ENCODE measurements around the gene TMEM203. TPM values are rescaled to one million over a fixed set of nuclear protein-coding genes. Genes with fewer than 3 reads are reported as not detected.

TMEM203 gene
- total and polyA plus RNA-seq, 2 experiments from 2014 or later: 32.7 to 53.4 TPM

GRCh38 chr9:137251490-137252268, 46.2 kb upstream of the TMEM203 start:
- Histone ChIP-seq H3K4me3 (no peak overlapping the region), H4K20me1 (replicated peaks; ENCODE audit: insufficient read depth) (no peaks in the 10 kb centered on the region; the same call in 1 of the 2 replicates), H3K36me3 (ENCODE audit: insufficient read depth) (no peaks in the 10 kb centered on the region; the same call in 1 of the 2 replicates), H3K9me2 (ENCODE audit: insufficient read depth) (no peaks in the 10 kb centered on the region), H2AFZ (no peak overlapping the region), H3F3A (replicated peaks; ENCODE audit: low read depth) (peaks cover 5% of the 10 kb centered on the region), H3K4me1 (ENCODE audit: insufficient read depth) (peaks cover 13% of the 10 kb centered on the region; the same call in 1 of the 2 replicates), H3K27ac (ENCODE audit: low read depth) (no peak overlapping the region), H3K27me3 (ENCODE audit: insufficient read depth) (peaks cover 4% of the 10 kb centered on the region; the same call in 1 of the 2 replicates), H3K4me2 (no peak overlapping the region), H3K79me2 (replicated peaks; ENCODE audit: insufficient read depth) (peaks cover 12% of the 10 kb centered on the region)
- no peak for ATAC-seq
- no peak for DNase-seq (ENCODE audit: low spot score)
- peaks cover 4% of the 10 kb centered on the region; the same call in 2 of the 3 replicates for H3K36me3 Mint-ChIP-seq (ENCODE audit: low read depth)
- peaks cover 11% of the 10 kb centered on the region for H3K4me1 Mint-ChIP-seq
- H3K27ac Mint-ChIP-seq: no peak overlapping the region
- TF ChIP-seq JUNB (IDR thresholded peaks at IDR 0.05; ENCODE audit: unreplicated experiment) (no peak), EZH2 (IDR thresholded peaks at IDR 0.05; ENCODE audit: low read depth, unreplicated experiment) (no peak), CTCF (conservative IDR thresholded peaks at IDR 0.05; ENCODE audit: low read depth in 2 of 2) (no peak), STAT1 (IDR thresholded peaks at IDR 0.05; ENCODE audit: unreplicated experiment) (no peak), NANOG (IDR thresholded peaks at IDR 0.05; ENCODE audit: borderline replicate concordance) (no peak)
- TF ChIP-seq, protein P1, sequence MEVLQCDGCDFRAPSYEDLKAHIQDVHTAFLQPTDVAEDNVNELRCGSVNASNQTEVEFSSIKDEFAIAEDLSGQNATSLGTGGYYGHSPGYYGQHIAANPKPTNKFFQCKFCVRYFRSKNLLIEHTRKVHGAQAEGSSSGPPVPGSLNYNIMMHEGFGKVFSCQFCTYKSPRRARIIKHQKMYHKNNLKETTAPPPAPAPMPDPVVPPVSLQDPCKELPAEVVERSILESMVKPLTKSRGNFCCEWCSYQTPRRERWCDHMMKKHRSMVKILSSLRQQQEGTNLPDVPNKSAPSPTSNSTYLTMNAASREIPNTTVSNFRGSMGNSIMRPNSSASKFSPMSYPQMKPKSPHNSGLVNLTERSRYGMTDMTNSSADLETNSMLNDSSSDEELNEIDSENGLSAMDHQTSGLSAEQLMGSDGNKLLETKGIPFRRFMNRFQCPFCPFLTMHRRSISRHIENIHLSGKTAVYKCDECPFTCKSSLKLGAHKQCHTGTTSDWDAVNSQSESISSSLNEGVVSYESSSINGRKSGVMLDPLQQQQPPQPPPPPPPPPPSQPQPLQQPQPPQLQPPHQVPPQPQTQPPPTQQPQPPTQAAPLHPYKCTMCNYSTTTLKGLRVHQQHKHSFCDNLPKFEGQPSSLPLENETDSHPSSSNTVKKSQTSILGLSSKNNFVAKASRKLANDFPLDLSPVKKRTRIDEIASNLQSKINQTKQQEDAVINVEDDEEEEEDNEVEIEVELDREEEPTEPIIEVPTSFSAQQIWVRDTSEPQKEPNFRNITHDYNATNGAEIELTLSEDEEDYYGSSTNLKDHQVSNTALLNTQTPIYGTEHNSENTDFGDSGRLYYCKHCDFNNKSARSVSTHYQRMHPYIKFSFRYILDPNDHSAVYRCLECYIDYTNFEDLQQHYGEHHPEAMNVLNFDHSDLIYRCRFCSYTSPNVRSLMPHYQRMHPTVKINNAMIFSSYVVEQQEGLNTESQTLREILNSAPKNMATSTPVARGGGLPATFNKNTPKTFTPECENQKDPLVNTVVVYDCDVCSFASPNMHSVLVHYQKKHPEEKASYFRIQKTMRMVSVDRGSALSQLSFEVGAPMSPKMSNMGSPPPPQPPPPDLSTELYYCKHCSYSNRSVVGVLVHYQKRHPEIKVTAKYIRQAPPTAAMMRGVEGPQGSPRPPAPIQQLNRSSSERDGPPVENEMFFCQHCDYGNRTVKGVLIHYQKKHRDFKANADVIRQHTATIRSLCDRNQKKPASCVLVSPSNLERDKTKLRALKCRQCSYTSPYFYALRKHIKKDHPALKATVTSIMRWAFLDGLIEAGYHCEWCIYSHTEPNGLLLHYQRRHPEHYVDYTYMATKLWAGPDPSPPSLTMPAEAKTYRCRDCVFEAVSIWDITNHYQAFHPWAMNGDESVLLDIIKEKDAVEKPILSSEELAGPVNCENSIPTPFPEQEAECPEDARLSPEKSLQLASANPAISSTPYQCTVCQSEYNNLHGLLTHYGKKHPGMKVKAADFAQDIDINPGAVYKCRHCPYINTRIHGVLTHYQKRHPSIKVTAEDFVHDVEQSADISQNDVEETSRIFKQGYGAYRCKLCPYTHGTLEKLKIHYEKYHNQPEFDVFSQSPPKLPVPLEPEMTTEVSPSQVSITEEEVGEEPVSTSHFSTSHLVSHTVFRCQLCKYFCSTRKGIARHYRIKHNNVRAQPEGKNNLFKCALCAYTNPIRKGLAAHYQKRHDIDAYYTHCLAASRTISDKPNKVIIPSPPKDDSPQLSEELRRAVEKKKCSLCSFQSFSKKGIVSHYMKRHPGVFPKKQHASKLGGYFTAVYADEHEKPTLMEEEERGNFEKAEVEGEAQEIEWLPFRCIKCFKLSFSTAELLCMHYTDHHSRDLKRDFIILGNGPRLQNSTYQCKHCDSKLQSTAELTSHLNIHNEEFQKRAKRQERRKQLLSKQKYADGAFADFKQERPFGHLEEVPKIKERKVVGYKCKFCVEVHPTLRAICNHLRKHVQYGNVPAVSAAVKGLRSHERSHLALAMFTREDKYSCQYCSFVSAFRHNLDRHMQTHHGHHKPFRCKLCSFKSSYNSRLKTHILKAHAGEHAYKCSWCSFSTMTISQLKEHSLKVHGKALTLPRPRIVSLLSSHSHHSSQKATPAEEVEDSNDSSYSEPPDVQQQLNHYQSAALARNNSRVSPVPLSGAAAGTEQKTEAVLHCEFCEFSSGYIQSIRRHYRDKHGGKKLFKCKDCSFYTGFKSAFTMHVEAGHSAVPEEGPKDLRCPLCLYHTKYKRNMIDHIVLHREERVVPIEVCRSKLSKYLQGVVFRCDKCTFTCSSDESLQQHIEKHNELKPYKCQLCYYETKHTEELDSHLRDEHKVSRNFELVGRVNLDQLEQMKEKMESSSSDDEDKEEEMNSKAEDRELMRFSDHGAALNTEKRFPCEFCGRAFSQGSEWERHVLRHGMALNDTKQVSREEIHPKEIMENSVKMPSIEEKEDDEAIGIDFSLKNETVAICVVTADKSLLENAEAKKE (CRISPR knock-in tag; IDR thresholded peaks at IDR 0.05): no peak
- H3K4me3 Mint-ChIP-seq: no peak overlapping the region
- H3K9me3 Mint-ChIP-seq: no peaks in the 10 kb centered on the region
- peaks cover 19% of the 10 kb centered on the region for H3K27me3 Mint-ChIP-seq (ENCODE audit: insufficient read depth, low read depth, poor library complexity)
